NCI-H2227 (cell line): ENCODE measurements around the gene MOGAT3.

Experiments
- DNase-seq: peaks from one replicate; lab custom pipeline; 2025; ENCODE audit not compliant: unreplicated experiment; lab: John Stamatoyannopoulos, UW

MOGAT3 gene

GRCh38 chr7:101162551-101163278 is 38.1 kb downstream of the MOGAT3 start:
- peak; percentile 92 for DNase-seq

- DNase-seq, result no peak
Observed at GRCh38 chr7:101161692-101162471, 39.0 kb downstream of the MOGAT3 start.

- no peak for DNase-seq
Observed at GRCh38 chr7:101160910-101161309, 39.9 kb downstream of the MOGAT3 start.

DNA sequence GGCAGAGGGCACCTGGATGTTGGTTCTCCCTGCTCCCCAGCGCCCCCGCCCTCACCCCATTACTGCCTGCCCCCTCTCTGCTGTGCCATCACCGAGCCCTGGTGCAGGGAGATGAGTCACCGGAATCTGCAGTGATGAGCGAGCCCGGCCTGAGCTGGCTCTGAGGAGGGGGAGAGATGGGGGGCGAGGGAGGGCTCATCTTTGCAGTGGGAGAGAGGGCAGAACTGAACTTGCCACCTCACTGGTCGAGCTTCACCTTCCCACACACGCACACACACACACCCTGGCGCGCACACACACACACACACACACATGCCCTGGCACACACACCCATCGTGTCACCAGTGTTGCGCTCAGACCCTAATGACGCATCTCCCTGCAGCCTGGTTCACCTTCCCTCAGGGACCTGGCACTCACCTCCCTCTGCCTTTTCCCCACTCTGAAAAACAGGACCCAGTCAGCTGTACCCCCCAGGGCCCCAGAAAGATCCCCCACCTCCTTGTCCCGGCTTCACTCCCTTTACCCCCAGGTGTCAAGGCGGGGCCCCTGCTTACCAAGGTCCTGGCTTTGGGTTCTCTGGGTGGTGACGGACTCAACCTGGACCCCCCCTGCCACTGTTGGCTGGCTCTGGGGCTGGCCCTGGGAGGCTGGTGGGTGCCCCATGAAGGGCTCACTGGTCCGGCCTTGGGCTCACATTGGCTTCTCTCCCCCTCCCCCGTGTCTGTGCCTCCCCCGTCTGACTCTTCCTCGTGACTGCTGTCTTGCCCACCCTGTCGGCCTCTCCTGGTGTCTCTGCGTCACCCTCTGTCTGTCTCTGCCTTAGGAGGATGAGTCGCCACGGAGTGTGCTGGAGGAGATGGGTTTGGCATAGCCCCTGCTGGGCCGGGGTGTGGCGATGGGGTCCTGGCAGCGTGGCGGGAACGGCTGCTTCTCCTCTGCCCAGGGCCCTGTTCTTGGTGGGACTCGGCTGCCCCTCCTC is 40.9 kb downstream of the MOGAT3 start:
- peak; percentile 61 for DNase-seq

DNA sequence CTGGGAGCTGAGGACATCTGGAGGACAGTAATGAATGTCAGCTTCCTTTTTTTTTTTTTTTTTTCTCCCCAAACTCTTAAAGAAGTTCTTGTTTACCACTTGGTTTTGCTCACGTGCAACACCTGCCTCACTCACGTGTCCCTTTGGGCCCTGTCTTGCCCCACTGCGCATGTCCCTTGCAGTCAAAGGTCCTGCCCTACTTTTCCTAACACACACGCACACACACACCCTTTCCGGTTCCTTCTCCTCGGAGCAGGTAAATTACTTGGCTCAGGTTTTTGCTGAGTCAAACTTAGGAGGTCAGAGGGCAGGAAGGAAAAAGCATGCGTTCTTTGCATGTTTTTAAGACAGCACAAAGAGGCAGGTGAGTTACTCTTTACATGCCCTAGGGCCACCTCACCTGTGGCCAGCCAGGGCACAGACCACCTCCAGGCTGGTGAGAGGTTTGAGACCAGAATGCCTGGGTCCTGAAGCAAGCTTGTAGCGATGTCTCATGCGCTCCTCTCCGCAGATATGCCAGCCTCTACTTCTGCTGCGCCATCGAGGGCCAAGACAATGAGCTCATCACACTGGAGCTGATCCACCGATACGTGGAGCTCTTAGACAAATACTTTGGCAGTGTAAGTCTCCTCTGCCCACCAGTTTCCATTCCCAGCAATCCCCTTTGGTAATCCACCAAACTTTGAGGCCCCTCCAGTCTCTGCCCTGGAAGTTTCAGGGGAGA is 43.8 kb downstream of the MOGAT3 start:
- DNase-seq, result no peak

DNA sequence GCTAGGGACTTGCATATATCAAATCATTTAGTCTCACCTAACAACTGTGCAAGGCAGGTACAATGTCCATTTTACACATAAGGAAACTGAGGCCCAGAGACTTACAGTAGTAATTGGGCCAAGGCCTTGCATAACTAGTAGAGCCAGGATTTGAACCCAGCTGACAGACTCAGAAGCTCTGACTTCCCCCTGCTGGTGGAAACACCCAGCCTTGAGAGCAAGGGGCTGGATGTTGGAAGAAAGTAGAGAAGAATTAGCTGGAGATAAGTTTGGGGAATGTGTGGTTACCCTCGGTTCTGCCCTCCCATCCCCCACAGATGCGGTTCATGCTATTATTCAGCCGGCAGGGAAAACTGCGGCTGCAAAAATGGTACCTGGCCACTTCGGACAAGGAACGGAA is 44.6 kb downstream of the MOGAT3 start:
- no peak for DNase-seq

DNA sequence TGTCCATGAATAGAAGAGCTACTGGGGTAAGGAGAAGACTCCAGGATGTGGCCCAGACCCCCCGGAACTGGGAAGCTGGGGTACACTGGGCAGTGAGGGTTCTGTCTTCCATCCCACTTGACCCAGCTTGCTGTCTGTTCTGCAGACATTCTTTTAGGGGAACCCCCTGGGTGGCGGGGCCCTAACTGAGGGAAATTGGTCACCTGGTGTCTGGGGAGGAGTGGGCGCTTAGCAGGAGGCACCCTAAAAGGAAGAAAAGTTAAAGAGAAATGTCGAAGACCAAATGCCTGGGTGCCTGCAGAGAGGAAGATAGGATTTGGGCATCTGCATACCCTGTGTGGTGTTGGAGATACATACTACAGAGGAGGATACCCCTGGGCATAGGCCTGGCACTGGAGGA is 45.5 kb downstream of the MOGAT3 start:
- DNase-seq, result no peak

GRCh38 chr7:101154693-101155102 is 46.1 kb downstream of the MOGAT3 start:
- peak; percentile 69 for DNase-seq

- DNase-seq, result peak; percentile 100
Observed at GRCh38 chr7:101153969-101154692, 46.7 kb downstream of the MOGAT3 start, which contains the start of gene AP1S1. Gene AP1S1 (plus strand): TSS chr7:101154476. CDS start chr7:101154515, 39 bp downstream.

DNA sequence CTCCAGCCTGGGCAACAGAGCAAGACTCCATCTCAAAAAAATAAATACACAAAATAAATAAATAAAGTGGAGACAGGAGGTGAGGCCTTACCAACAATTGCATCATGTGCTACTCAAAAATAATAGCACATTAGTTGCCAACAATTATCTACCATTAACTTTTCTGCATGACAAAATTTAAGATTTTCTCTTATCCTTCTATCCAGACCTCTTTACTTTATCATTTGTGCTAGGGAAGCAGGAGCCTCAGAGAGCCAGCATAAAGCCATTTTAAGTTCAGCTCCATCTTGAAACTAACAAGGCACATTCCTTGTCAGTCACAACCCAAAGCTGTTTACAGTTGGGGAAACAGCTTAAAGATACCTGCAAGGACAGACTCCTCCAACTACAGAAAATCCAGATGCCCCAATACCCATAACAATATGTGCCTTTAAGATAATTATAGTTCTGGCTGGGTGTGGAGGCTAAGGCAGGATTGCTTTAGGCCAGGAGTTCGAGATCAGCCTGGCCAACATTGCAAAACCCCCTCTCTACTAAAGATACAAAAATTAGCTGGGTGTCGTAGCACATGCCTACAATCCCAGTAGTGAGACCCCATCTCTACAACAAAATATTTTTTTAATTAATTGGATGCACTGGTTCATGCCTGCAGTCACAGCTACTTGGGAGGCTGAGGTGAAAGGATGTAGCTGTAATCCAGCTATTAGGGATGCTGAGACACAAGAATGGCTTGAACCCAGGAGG is 48.8 kb downstream of the MOGAT3 start:
- DNase-seq, result no peak
